ENCODE data around the gene BZW2.

The BZW2 gene

DNA sequence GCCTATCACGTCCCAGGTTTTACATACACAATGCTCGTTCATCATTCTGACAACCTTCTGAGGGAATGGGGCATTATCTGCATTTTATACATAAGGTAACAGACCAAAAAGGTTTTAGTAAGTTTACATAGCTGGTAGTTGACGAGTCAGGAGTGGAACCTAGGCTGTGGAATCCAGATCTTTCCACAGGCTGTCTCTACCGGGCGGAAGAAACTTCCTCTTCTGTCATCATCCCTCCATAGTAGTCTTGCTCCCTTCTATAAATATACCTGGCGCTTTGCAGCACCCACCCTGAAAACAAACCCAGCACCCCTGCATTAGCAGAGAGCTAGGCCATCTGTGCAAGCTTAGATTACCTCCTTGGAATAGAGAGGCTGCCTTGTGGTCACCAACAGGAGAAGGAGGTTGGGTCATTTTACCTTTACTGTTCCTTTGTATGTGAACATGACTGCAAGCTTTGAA lies 108.9 kb downstream of the BZW2 start:
- DNase-seq: no peak

GRCh38 chr7:16755397-16755796 lies 109.4 kb downstream of the BZW2 start:
- no peak for DNase-seq

All from left hindlimb (tissue), 1 donor.